CD14-positive monocyte (primary cell): ENCODE results near the gene RAE1. TPM values are rescaled to one million over a fixed set of nuclear protein-coding genes. Genes with fewer than 3 reads are reported as not detected.
"Not testable (repeated sequence)": the region's sequence is repeated elsewhere in the genome, so short reads cannot be mapped to it uniquely, and the experiment has no call there.

Experiments
- DNase-seq, 3 donors: peaks; one replicate each; pipeline ENCODE4 v3.0.0-alpha.2; 2011 to 2022
- H2AFZ ChIP-seq: 2 replicates; pipeline ENCODE4 v1.6.0; 2012; ENCODE audit warnings: mild to moderate bottlenecking, low read depth, low read length, inconsistent platforms; ENCODE audit not compliant: insufficient read depth, poor library complexity, severe bottlenecking
- H3K27ac ChIP-seq, 2 donors: 1 replicate in 1 of 2; 2 replicates in 1 of 2; pipeline ENCODE4 v1.5.1; 2012 to 2013; ENCODE audit warnings: low read length in 2 of 2, control low read depth in 1 of 2, inconsistent platforms in 1 of 2, low read depth in 1 of 2, mild to moderate bottlenecking in 1 of 2
- H3K27me3 ChIP-seq, 2 donors: one replicate each; pipeline versions ENCODE4 v1.6.0 to v1.6.1; 2011 to 2013; ENCODE audit warnings: low read length in 2 of 2; ENCODE audit not compliant: control insufficient read depth in 2 of 2, insufficient read depth in 2 of 2
- H3K36me3 ChIP-seq, 2 donors: replicated peaks in 1 of 2; 1 replicate in 1 of 2; 2 replicates in 1 of 2; pipeline versions ENCODE4 v1.5.1 to v1.6.1; 2012 to 2013; ENCODE audit warnings: low read length in 2 of 2, control low read depth in 1 of 2, inconsistent platforms in 1 of 2, mild to moderate bottlenecking in 1 of 2; ENCODE audit not compliant: insufficient read depth in 2 of 2, control insufficient read depth in 1 of 2
- H3K4me1 ChIP-seq, 2 donors: 1 replicate in 1 of 2; 2 replicates in 1 of 2; pipeline versions ENCODE4 v1.5.1 to v1.6.1; 2012 to 2013; ENCODE audit warnings: low read length in 2 of 2, control low read depth in 1 of 2, inconsistent platforms in 1 of 2, mild to moderate bottlenecking in 1 of 2, moderate library complexity in 1 of 2; ENCODE audit not compliant: insufficient read depth in 2 of 2, control insufficient read depth in 1 of 2
- H3K4me2 ChIP-seq: replicated peaks from 2 replicates; pipeline ENCODE3; 2012; ENCODE audit warnings: low read length, moderate library complexity, mild to moderate bottlenecking; ENCODE audit not compliant: poor library complexity, severe bottlenecking; ENCODE audit errors: extremely low read depth
- H3K4me3 ChIP-seq, 3 experiments: fragments of 200-600 bp in 1 of 3; sonication (generic) in 1 of 3; replicated peaks in 1 of 3; 1 replicate in 2 of 3; 2 replicates in 1 of 3; pipeline ENCODE4 v1.5.1; 2011 to 2013; ENCODE audit warnings: low read length in 3 of 3, mild to moderate bottlenecking in 3 of 3, control low read depth in 2 of 3, low read depth in 2 of 3, inconsistent platforms in 1 of 3, moderate library complexity in 1 of 3
- H3K79me2 ChIP-seq: 2 replicates; pipeline ENCODE4 v1.6.0; 2012; ENCODE audit warnings: mild to moderate bottlenecking, control low read depth, inconsistent platforms, low read length, moderate library complexity; ENCODE audit not compliant: insufficient read depth
- H3K9ac ChIP-seq: 2 replicates; pipeline ENCODE4 v1.6.0; 2017; ENCODE audit warnings: low read length, mild to moderate bottlenecking; ENCODE audit not compliant: insufficient read depth, poor library complexity, severe bottlenecking
- H3K9me3 ChIP-seq, 2 donors: replicated peaks in 1 of 2; 1 replicate in 1 of 2; 2 replicates in 1 of 2; pipeline versions ENCODE4 v1.5.1 to v1.6.1; 2012 to 2013; ENCODE audit warnings: low read length in 2 of 2, control low read depth in 1 of 2; ENCODE audit not compliant: control insufficient read depth in 1 of 2, insufficient read depth in 1 of 2
- H4K20me1 ChIP-seq: 2 replicates; pipeline ENCODE4 v1.6.0; 2012; ENCODE audit warnings: mild to moderate bottlenecking, low read length, control low read depth, moderate library complexity; ENCODE audit not compliant: insufficient read depth
- H3K27ac Mint-ChIP-seq, 7 donors: one replicate each; pipeline ENCODE4 v1.8.0; 2020; ENCODE audit warnings: mild to moderate bottlenecking in 7 of 7, mixed read lengths in 7 of 7, moderate library complexity in 6 of 7, inconsistent platforms in 2 of 7
- H3K27me3 Mint-ChIP-seq, 3 donors: one replicate each; pipeline ENCODE4 v1.8.0; 2021 to 2022; ENCODE audit warnings: low read depth in 3 of 3, mild to moderate bottlenecking in 3 of 3, mixed read lengths in 3 of 3, moderate library complexity in 3 of 3, inconsistent platforms in 1 of 3
- H3K36me3 Mint-ChIP-seq, 2 donors: one replicate each; pipeline ENCODE4 v1.8.0; 2020; ENCODE audit warnings: mixed read lengths in 2 of 2, inconsistent platforms in 1 of 2, mild to moderate bottlenecking in 1 of 2
- H3K4me1 Mint-ChIP-seq: one replicate; pipeline ENCODE4 v1.8.0; 2020; ENCODE audit warnings: mild to moderate bottlenecking, mixed read lengths
- H3K4me3 Mint-ChIP-seq, 2 donors: one replicate each; pipeline ENCODE4 v1.8.0; 2020; ENCODE audit warnings: mild to moderate bottlenecking in 2 of 2, mixed read lengths in 2 of 2, moderate library complexity in 1 of 2
- H3K9me3 Mint-ChIP-seq, 7 donors: one replicate each; pipeline ENCODE4 v1.8.0; 2020 to 2022; ENCODE audit warnings: mixed read lengths in 7 of 7, mild to moderate bottlenecking in 6 of 7, moderate library complexity in 6 of 7, inconsistent platforms in 2 of 7
- WGBS: methylation state at CpG from one replicate; pipeline ENCODE4 v1.1.5; 2013; ENCODE audit warnings: missing lambda C conversion rate; ENCODE audit not compliant: insufficient coverage; 5-methylcytosine and 5-hydroxymethylcytosine counted together
- intact Hi-C, 2 donors: fragments of 100-400 bp; cut with micrococcal nuclease; formaldehyde crosslinking; loops; one replicate each; pipeline versions ENCODE4 v1.15.0 to v1.15.1; 2023
- polyA plus RNA-seq, 3 donors: library from polyadenylated mRNA; depleted of rRNA in 1 of 3; unstranded in 2 of 3; stranded (reverse) in 1 of 3; fragments of 300-500 nt in 2 of 3; fragments of >200 nt in 1 of 3; fragmentation: Illumina TruSeq in 2 of 3; gene quantifications; 1 replicate in 2 of 3; 2 replicates in 1 of 3; pipeline ENCODE4 v1.2.3, GENCODE V29; 2012 to 2021
- TF ChIP-seq, protein P1 (sequence below): fragments of 200-600 bp; IDR thresholded peaks from one replicate; pipeline ENCODE4 v1.8.0; 2022; ENCODE audit warnings: antibody characterized with exemption, mild to moderate bottlenecking

Gene RAE1
- polyA plus RNA-seq, 3 donors: 15.8 to 27.5 (median 21.7) TPM

- DNase-seq: no peak
- Mint-ChIP-seq H3K4me1 (peaks cover 10% of the 10 kb centered on the region), H3K27me3 (peaks cover 9 to 32% (median 23%) of the 10 kb centered on the region in 3 donors), H3K27ac (no peak overlapping the region), H3K4me3 (peak overlapping the region in 1 of 2 donors; percentile 35), H3K9me3 (peaks cover 0 to 10% (median 3%) of the 10 kb centered on the region in 7 donors), H3K36me3 (no peaks in the 10 kb centered on the region)
- Histone ChIP-seq H3K4me2 (no peak overlapping the region), H3K27ac (no peak overlapping the region), H3K27me3 (peaks cover 15 to 16% of the 10 kb centered on the region in 2 donors), H3K36me3 (no peaks in the 10 kb centered on the region), H2AFZ (no peak overlapping the region), H4K20me1 (peaks cover 11% of the 10 kb centered on the region), H3K9me3 (no peaks in the 10 kb centered on the region), H3K79me2 (peaks cover 13% of the 10 kb centered on the region), H3K9ac (no peak overlapping the region), H3K4me1 (peaks cover 10 to 13% of the 10 kb centered on the region in 2 donors), H3K4me3 (no peak overlapping the region)
- TF ChIP-seq, protein P1, sequence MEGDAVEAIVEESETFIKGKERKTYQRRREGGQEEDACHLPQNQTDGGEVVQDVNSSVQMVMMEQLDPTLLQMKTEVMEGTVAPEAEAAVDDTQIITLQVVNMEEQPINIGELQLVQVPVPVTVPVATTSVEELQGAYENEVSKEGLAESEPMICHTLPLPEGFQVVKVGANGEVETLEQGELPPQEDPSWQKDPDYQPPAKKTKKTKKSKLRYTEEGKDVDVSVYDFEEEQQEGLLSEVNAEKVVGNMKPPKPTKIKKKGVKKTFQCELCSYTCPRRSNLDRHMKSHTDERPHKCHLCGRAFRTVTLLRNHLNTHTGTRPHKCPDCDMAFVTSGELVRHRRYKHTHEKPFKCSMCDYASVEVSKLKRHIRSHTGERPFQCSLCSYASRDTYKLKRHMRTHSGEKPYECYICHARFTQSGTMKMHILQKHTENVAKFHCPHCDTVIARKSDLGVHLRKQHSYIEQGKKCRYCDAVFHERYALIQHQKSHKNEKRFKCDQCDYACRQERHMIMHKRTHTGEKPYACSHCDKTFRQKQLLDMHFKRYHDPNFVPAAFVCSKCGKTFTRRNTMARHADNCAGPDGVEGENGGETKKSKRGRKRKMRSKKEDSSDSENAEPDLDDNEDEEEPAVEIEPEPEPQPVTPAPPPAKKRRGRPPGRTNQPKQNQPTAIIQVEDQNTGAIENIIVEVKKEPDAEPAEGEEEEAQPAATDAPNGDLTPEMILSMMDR: no peak
- intact Hi-C loops: loop anchor here (5.0 kb wide), 2 partner anchors 245 to 260 kb away; no protein-coding TSS in a partner anchor
- no CpG with 5 or more reads among the region's 4 CpGs for WGBS
These were observed 3.7 kb upstream of the RAE1 start for GRCh38 chr20:57347393-57347792.

- not testable (repeated sequence) for H3K9me3 ChIP-seq, H3K4me2 ChIP-seq, H3K4me3 ChIP-seq, H3K27ac ChIP-seq, H3K36me3 Mint-ChIP-seq, H3K27ac Mint-ChIP-seq, H3K9ac ChIP-seq, DNase-seq, H3K4me3 Mint-ChIP-seq, H3K36me3 ChIP-seq, H2AFZ ChIP-seq
- WGBS: 86% methylated on average over 26 of the region's 47 CpGs
- H3K4me1 Mint-ChIP-seq: peaks cover 14% of the 10 kb centered on the region
- intact Hi-C loops: loop anchor here (5.0 kb wide), 2 partner anchors 244 to 261 kb away; no protein-coding TSS in a partner anchor
- Histone ChIP-seq H3K4me1 (peaks cover 10 to 14% of the 10 kb centered on the region in 2 donors), H4K20me1 (peaks cover 21% of the 10 kb centered on the region), H3K79me2 (peaks cover 23% of the 10 kb centered on the region), H3K27me3 (peaks cover 9 to 12% of the 10 kb centered on the region in 2 donors)
- H3K9me3 Mint-ChIP-seq: peaks cover 0 to 10% (median 3%) of the 10 kb centered on the region in 7 donors
- peaks cover 8 to 25% (median 21%) of the 10 kb centered on the region in 3 donors for H3K27me3 Mint-ChIP-seq
These were observed 2.7 kb upstream of the RAE1 start for GRCh38 chr20:57348200-57348921.

DNA sequence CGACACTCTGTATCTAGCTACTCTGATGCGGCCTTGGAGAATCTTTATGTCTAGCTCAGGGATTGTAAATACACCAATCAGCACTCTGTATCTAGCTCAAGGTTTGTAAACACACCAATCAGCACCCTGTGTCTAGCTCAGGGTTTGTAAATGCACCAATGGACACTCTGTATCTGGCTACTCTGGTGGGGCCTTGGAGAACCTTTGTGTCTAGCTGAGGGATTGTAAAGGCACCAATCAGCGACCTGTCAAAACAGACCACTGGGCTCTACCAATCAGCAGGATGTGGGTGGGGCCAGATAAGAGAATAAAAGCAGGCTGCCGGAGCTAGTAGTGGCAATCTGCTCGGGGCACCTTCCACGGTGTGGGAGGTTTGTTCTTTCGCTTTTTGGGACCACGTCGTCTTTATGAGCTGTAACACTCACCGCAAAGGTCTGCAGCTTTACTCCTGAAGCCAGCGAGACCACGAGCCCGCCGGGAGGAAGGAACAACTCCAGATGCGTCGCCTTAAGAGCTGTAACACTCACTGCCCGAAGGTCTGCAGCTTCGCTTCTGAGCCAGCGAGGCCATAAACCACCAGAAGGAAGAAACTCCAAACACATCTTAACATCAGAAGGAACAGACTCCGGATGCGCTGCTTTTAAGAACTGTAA lies 2.0 kb upstream of the RAE1 start:
- not testable (repeated sequence) for H3K9me3 ChIP-seq, H3K27ac ChIP-seq, H3K4me2 ChIP-seq, DNase-seq, H3K9ac ChIP-seq, H2AFZ ChIP-seq, H3K4me3 ChIP-seq, H3K27ac Mint-ChIP-seq
- peaks cover 9 to 10% of the 10 kb centered on the region in 2 donors for H3K27me3 ChIP-seq
- 67% methylated on average over 15 of the region's 21 CpGs for WGBS
- H3K36me3 ChIP-seq: peaks cover 0 to 12% of the 10 kb centered on the region in 2 donors
- peaks cover 14% of the 10 kb centered on the region for H3K4me1 Mint-ChIP-seq
- peaks cover 13% of the 10 kb centered on the region in 2 donors for H3K36me3 Mint-ChIP-seq
- peak overlapping the region in 1 of 2 donors; percentile 60 for H3K4me3 Mint-ChIP-seq
- H4K20me1 ChIP-seq: peaks cover 27% of the 10 kb centered on the region
- H3K4me1 ChIP-seq: peaks cover 10 to 14% of the 10 kb centered on the region in 2 donors
- intact Hi-C loops: loop anchor here (5.0 kb wide), 2 partner anchors 243 to 262 kb away; no protein-coding TSS in a partner anchor
- H3K9me3 Mint-ChIP-seq: peaks cover 0 to 10% (median 3%) of the 10 kb centered on the region in 7 donors
- H3K27me3 Mint-ChIP-seq: peaks cover 8 to 25% (median 21%) of the 10 kb centered on the region in 3 donors
- H3K79me2 ChIP-seq: peaks cover 29% of the 10 kb centered on the region
